ENCODE results near the gene LEP. TPM values are rescaled to one million over a fixed set of nuclear protein-coding genes. Genes with fewer than 3 reads are reported as not detected.
"Not testable (repeated sequence)": the region's sequence is repeated elsewhere in the genome, so short reads cannot be mapped to it uniquely, and the experiment has no call there.

LEP gene
- total RNA-seq, 1 donor from 2014 or later: not detected

DNA sequence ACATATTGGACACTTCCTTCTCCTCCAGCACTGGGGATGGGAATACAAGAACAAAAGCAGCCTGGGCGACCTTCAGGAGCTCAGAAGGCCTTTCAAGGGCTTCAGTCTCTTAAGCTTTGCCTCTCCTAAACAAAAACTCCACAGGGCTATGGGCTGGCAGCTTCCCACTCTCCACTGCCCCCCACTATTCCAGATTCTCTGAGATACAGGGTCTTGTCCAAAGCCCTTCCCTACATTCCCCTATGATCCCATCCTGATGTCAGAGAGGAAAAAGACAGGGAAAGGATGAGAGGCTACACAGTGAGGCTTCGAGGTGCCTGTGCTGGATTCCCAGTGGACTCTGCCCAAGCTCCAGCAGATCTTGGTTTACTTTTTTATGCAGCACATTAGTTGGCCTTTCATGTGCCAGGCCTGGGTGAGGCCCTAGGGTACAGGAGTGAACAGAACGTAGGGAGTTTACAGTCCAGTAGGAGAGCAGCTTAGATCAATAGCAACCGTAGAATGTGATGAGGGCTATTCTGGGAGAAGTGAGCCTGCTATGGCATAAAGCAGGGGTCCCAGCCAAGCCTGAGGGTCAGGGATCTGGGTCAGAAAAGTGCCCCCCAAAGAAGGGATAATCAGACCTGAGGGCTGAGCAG, 33.3 kb downstream of the LEP start:
- peaks cover 16% of the 10 kb centered on the region for H3K27me3 Mint-ChIP-seq (ENCODE audit: low read depth)
- no peaks in the 10 kb centered on the region for H3K36me3 Mint-ChIP-seq (ENCODE audit: low read depth)
- intact Hi-C loops (cut with micrococcal nuclease): no loop called here
- DNase-seq (ENCODE audit: low spot score): no peak
- H3K4me3 Mint-ChIP-seq (ENCODE audit: low read depth): no peak overlapping the region
- no peaks in the 10 kb centered on the region for H3K4me1 Mint-ChIP-seq (ENCODE audit: low read depth)
- H3K27ac Mint-ChIP-seq: no peak overlapping the region
- H3K9me3 Mint-ChIP-seq: no peaks in the 10 kb centered on the region

DNA sequence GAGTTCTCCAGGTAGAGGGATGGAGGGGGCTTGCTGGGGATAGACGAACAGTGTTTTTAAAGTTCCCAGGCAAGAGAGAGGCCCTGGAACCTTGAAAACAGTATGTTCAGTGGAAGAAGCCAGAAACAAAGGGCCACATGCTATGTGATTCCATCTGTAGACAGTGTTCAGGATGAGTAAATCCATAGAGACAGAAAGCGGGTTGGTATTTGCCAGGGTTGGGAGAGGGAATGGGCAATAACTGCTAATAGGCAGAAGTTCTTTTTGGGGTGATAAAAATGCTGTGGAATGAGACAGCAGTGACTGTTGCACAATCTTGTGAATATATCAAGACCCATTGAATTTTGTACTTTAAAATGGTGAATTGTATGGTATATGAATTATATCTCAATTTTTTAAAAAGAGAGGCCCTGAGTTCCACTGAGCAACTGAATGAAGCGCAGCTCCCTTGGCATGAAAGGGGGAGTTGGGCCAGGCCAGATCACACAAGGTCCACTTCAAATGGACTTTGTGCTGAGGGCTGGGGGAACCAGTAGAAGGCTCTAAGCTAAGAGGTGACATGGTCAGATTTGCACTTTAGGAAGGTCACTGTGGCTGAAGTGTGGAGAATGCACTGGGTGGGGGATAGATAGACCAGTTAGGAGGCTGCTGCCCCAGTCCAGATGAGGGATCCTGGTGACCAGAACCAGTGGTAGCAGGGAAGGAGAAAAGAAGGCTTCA, 34.0 kb downstream of the LEP start:
- Mint-ChIP-seq H3K27ac (no peak overlapping the region), H3K4me1 (ENCODE audit: low read depth) (no peaks in the 10 kb centered on the region), H3K36me3 (ENCODE audit: low read depth) (no peaks in the 10 kb centered on the region), H3K27me3 (ENCODE audit: low read depth) (peaks cover 12% of the 10 kb centered on the region), H3K4me3 (ENCODE audit: low read depth) (no peak overlapping the region), H3K9me3 (peaks cover 6% of the 10 kb centered on the region)
- intact Hi-C loops (cut with micrococcal nuclease): no loop called here
- no peak for DNase-seq (ENCODE audit: low spot score)

GRCh38 chr7:128275681-128276080, 34.6 kb downstream of the LEP start:
- Mint-ChIP-seq H3K4me1 (ENCODE audit: low read depth) (no peaks in the 10 kb centered on the region), H3K27ac (no peak overlapping the region), H3K27me3 (ENCODE audit: low read depth) (peaks cover 10% of the 10 kb centered on the region), H3K9me3 (peaks cover 9% of the 10 kb centered on the region), H3K36me3 (ENCODE audit: low read depth) (no peaks in the 10 kb centered on the region), H3K4me3 (ENCODE audit: low read depth) (no peak overlapping the region)
- intact Hi-C loops (cut with micrococcal nuclease): no loop called here
- DNase-seq (ENCODE audit: low spot score): no peak

- H3K27me3 Mint-ChIP-seq (ENCODE audit: low read depth): no peaks in the 10 kb centered on the region
- no peak overlapping the region for H3K4me3 Mint-ChIP-seq (ENCODE audit: low read depth)
- intact Hi-C loops (cut with micrococcal nuclease): no loop called here
Observed at GRCh38 chr7:128278366-128278765, 37.3 kb downstream of the LEP start.

GRCh38 chr7:128279124-128279713, 38.1 kb downstream of the LEP start:
- H3K27ac Mint-ChIP-seq: no peak overlapping the region
- no peaks in the 10 kb centered on the region for H3K27me3 Mint-ChIP-seq (ENCODE audit: low read depth)
- H3K4me3 Mint-ChIP-seq (ENCODE audit: low read depth): no peak overlapping the region
- intact Hi-C loops (cut with micrococcal nuclease): no loop called here
- DNase-seq (ENCODE audit: low spot score): no peak
- peaks cover 11% of the 10 kb centered on the region for H3K9me3 Mint-ChIP-seq
- H3K4me1 Mint-ChIP-seq (ENCODE audit: low read depth): no peaks in the 10 kb centered on the region
- no peaks in the 10 kb centered on the region for H3K36me3 Mint-ChIP-seq (ENCODE audit: low read depth)

More at GRCh38 chr7:128278366-128278765, 37.3 kb downstream of the LEP start:
- DNase-seq (ENCODE audit: low spot score): no peak
- H3K27ac Mint-ChIP-seq: no peak overlapping the region
- no peaks in the 10 kb centered on the region for H3K36me3 Mint-ChIP-seq (ENCODE audit: low read depth)
- H3K9me3 Mint-ChIP-seq: peaks cover 11% of the 10 kb centered on the region
- H3K4me1 Mint-ChIP-seq (ENCODE audit: low read depth): no peaks in the 10 kb centered on the region

DNA sequence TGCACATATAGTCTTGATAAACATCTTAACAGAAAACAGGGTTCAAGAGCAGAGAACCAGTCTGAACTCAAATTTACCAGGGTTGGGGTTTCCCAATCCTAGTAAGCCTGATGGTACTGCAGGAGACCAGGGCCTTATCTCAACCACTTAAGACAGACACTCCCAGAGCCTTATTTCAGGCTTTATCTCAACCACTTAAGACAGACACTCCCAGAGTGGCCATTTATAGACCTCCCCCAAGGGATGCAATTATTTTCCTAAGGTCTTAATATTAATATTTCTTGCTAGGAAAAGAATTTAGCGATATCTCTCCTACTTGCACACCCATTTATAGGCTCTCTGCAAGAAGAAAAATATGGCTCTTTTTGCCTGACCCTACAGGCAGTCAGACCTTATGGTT, 39.4 kb downstream of the LEP start:
- H3K27me3 Mint-ChIP-seq (ENCODE audit: low read depth); H3K4me3 Mint-ChIP-seq (ENCODE audit: low read depth); DNase-seq (ENCODE audit: low spot score); H3K27ac Mint-ChIP-seq; H3K36me3 Mint-ChIP-seq (ENCODE audit: low read depth); intact Hi-C loops (cut with micrococcal nuclease); H3K4me1 Mint-ChIP-seq (ENCODE audit: low read depth): not testable (repeated sequence)
- peaks cover 11% of the 10 kb centered on the region for H3K9me3 Mint-ChIP-seq

GRCh38 chr7:128281605-128282380, 40.7 kb downstream of the LEP start:
- Mint-ChIP-seq H3K27ac (no peak overlapping the region), H3K9me3 (peaks cover 11% of the 10 kb centered on the region), H3K36me3 (ENCODE audit: low read depth) (no peaks in the 10 kb centered on the region), H3K4me1 (ENCODE audit: low read depth) (no peaks in the 10 kb centered on the region), H3K27me3 (ENCODE audit: low read depth) (no peaks in the 10 kb centered on the region), H3K4me3 (ENCODE audit: low read depth) (no peak overlapping the region)
- no peak for DNase-seq (ENCODE audit: low spot score)
- intact Hi-C loops (cut with micrococcal nuclease): no loop called here

GRCh38 chr7:128284102-128284501, 43.0 kb downstream of the LEP start:
- intact Hi-C loops (cut with micrococcal nuclease): no loop called here
- no peaks in the 10 kb centered on the region for H3K4me1 Mint-ChIP-seq (ENCODE audit: low read depth)
- peaks cover 11% of the 10 kb centered on the region for H3K9me3 Mint-ChIP-seq

DNA sequence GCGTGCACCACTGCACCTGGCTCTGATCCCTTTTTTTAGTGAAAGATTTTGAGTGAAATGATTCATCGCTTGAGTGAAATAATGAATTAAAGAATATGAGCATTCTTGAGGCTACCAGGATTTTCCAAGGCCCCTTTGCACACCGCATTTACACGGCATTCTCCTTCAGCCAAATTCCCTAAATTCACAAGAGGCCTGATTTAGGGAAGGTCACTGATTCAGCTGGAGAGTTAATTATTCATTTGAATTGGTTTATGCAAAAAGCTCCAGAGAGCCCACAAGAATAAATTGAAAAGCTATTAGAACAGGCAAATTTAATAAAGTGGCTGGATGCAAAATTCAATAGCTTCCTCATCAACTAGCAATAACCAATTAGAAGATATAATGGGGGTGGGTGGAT, 46.5 kb downstream of the LEP start:
- intact Hi-C loops (cut with micrococcal nuclease): no loop called here
- Mint-ChIP-seq H3K36me3 (ENCODE audit: low read depth) (no peaks in the 10 kb centered on the region), H3K4me1 (ENCODE audit: low read depth) (no peaks in the 10 kb centered on the region), H3K27me3 (ENCODE audit: low read depth) (no peaks in the 10 kb centered on the region), H3K9me3 (peaks cover 6% of the 10 kb centered on the region), H3K4me3 (ENCODE audit: low read depth) (no peak overlapping the region), H3K27ac (no peak overlapping the region)
- no peak for DNase-seq (ENCODE audit: low spot score)

More at GRCh38 chr7:128284102-128284501, 43.0 kb downstream of the LEP start:
- Mint-ChIP-seq H3K27me3 (ENCODE audit: low read depth) (no peaks in the 10 kb centered on the region), H3K36me3 (ENCODE audit: low read depth) (no peaks in the 10 kb centered on the region), H3K27ac (no peak overlapping the region), H3K4me3 (ENCODE audit: low read depth) (no peak overlapping the region)
- no peak for DNase-seq (ENCODE audit: low spot score)

DNA sequence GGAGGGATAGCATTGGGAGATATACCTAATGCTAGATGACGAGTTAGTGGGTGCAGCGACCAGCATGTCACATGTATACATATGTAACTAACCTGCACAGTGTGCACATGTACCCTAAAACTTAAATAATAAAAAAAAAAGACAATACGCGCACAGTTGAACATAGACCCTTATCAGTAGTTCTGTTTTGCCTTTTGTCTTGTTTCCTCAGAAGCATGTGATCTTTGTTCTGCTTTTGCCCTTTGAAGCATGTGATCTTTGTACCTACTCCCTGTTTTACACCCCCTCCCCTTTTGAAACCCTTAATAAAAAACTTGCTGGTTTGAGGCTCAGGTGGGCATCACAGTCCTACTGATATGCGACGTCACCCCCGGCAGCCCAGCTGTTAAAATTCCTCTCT, 56.9 kb downstream of the LEP start:
- H3K9me3 Mint-ChIP-seq; H3K36me3 Mint-ChIP-seq (ENCODE audit: low read depth); H3K27me3 Mint-ChIP-seq (ENCODE audit: low read depth); H3K4me1 Mint-ChIP-seq (ENCODE audit: low read depth); H3K27ac Mint-ChIP-seq; intact Hi-C loops (cut with micrococcal nuclease); DNase-seq (ENCODE audit: low spot score); H3K4me3 Mint-ChIP-seq (ENCODE audit: low read depth): not testable (repeated sequence)

- no peak overlapping the region for H3K4me3 Mint-ChIP-seq (ENCODE audit: low read depth)
- no peaks in the 10 kb centered on the region for H3K27me3 Mint-ChIP-seq (ENCODE audit: low read depth)
- intact Hi-C loops (cut with micrococcal nuclease): no loop called here
- no peak overlapping the region for H3K27ac Mint-ChIP-seq
- peaks cover 8% of the 10 kb centered on the region for H3K36me3 Mint-ChIP-seq (ENCODE audit: low read depth)
- H3K9me3 Mint-ChIP-seq: no peaks in the 10 kb centered on the region
- no peak for DNase-seq (ENCODE audit: low spot score)
- no peaks in the 10 kb centered on the region for H3K4me1 Mint-ChIP-seq (ENCODE audit: low read depth)
Observed at GRCh38 chr7:128299109-128299607, 58.1 kb downstream of the LEP start.

- no peak overlapping the region for H3K27ac Mint-ChIP-seq
- H3K27me3 Mint-ChIP-seq (ENCODE audit: low read depth): no peaks in the 10 kb centered on the region
- H3K9me3 Mint-ChIP-seq: no peaks in the 10 kb centered on the region
- H3K36me3 Mint-ChIP-seq (ENCODE audit: low read depth): peaks cover 28% of the 10 kb centered on the region
- no peak overlapping the region for H3K4me3 Mint-ChIP-seq (ENCODE audit: low read depth)
- intact Hi-C loops (cut with micrococcal nuclease): no loop called here
- no peaks in the 10 kb centered on the region for H3K4me1 Mint-ChIP-seq (ENCODE audit: low read depth)
- DNase-seq (ENCODE audit: low spot score): no peak
Observed at GRCh38 chr7:128302139-128302538, 61.1 kb downstream of the LEP start.

All from activated T-helper 2 cell treated with anti-CD3 and anti-CD28 coated beads, Interferon-gamma antibody, Interleukin-2, Interleukin-4, amounts not matched to agents 10 μg/mL and 5 μg/mL and 100 μg/mL, durations not matched to agents 14 hours and 24 hours and 36 hours (primary cell).